VCaP (cell line): ENCODE measurements around the gene AFAP1.
A peak's percentile ranks its signal among the peaks of the same experiment; 100 is the strongest.

Source experiments
- H3K27ac ChIP-seq: fragments of 450-650 bp; 2 replicates; pipeline ENCODE4 v1.5.1; 2017
- CTCF ChIP-seq: fragments of 450-650 bp; conservative IDR thresholded peaks from 2 replicates; pipeline ENCODE4 v1.5.1; 2017; ENCODE audit warnings: mild to moderate bottlenecking, moderate library complexity

Gene AFAP1

DNA sequence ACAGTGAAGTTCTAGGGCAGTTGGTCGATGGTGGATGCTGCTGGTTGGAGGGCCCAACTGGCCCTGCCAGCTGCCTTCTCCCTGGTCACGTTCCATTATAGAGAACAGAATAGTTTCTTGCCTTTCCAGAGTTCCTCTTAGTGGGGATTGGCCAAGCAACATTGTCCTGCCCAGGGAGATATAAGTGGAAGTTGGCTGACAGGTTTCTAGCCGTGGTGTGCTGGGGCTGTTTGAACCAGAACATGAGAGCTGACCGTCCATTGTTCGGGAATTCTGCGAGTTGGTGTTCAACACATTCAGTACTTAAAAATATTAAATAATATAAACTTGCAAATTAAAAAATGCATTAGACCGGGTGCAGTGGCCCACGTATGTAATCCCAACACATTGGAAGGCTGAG is 3.5 kb upstream of the AFAP1 start:
- no peak overlapping the region for H3K27ac ChIP-seq
- no peak for TF ChIP-seq CTCF

GRCh38 chr4:7941965-7942496 is 2.4 kb upstream of the AFAP1 start:
- no peak for TF ChIP-seq CTCF

DNA sequence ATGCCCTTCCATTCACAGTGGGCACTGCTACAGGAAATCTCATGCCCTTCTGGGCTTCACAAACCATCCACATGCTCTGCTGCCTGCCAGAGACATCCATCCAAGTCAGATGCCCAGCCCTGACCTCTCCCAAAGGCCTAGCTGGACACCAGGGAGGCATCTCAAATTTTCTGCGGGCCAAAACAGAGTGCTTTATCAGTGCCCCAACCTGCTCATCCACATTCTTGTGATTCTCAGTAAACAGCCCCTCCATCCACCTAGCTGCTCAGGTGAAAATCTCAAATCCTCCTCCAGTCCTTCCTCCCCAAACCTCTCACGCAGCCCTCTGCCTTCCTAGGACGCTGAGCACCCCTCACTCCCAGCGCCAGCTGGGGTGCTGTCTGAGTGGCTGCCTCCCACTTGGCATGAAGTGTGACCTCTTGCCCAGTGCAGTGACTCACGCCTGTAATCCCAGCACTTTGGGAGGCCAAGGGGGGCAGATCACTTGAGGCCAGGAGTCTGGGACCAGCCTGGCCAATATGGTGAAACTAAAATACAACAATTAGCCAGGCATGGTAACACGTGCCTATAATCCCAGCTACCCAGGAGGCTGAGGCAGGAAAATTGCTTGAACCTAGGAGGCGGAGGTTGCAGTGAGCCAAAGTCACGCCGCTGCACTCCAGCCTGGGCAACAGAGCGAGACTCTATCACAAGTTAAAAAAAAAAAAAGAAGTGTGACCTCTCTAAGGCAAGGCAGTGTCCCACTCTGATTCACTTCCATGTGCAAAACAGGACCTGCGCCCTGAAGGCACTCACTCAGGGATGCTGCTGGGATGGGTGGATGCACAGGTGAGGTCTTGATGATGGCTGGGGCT is 1.7 kb upstream of the AFAP1 start:
- peak overlapping the region; percentile 76 for H3K27ac ChIP-seq
- TF ChIP-seq CTCF = no peak

More at GRCh38 chr4:7941965-7942496, 2.4 kb upstream of the AFAP1 start:
- peak overlapping the region; percentile 76; the same call in 1 of the 2 replicates for H3K27ac ChIP-seq

DNA sequence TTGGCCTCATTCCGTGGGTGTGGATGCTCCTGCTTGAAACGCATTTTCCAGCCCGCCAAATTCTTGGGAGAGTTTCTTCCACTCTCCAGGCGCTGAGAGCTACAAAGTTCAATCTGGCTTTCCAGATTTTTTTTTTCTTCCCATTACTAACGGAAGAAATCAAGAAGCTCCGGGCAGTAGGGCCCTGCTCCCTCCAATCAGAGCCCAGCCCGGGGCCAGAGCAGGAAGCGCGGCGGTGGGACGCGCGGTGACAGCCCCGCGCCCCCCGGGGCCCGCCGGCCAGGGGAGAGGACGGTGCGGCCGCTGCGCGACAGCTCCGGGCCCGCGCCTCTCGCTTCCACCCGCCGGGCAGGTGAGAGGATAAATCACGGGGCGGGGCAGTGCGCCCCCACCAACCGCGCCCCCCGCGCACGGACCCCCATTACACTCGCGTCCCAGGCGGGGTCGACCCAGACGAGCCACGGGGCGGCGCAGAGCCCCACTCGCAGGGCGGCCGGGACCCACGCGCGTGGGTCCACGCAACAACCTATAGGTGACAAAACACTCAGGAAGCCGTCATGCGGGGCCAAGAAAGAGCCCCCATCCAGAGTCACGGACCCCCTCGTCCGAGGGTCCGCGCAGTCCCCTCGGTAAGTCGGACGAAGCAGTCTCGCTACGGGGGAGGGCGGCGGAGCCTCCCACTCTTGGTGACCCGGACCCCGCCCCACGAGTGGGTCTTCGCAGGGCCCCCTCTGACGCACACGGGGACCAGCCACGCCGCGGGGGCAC is 868 bp downstream of the AFAP1 start:
- H3K27ac ChIP-seq = peak overlapping the region; percentile 76

DNA sequence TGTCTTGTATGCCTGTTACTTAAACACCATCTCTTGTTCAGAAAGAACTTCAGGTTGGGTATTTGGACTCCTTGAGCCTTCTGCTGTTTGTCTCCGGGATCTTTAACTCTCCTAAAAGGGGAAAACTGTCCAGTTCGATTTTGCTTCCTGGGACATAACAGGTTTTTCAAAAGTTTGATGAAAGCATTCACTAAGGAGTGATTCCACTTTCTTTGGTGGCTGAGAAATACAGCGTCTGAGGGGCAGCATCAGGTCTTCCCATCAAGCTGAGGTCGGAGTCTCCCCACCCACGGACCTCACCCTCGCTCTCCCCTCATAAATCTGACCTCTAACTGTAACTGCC is 1.4 kb downstream of the AFAP1 start:
- no peak for TF ChIP-seq CTCF
- peak overlapping the region; percentile 76; the same call in 1 of the 2 replicates for H3K27ac ChIP-seq

More for the DNA sequence above, 868 bp downstream of the AFAP1 start:
- no peak for TF ChIP-seq CTCF

DNA sequence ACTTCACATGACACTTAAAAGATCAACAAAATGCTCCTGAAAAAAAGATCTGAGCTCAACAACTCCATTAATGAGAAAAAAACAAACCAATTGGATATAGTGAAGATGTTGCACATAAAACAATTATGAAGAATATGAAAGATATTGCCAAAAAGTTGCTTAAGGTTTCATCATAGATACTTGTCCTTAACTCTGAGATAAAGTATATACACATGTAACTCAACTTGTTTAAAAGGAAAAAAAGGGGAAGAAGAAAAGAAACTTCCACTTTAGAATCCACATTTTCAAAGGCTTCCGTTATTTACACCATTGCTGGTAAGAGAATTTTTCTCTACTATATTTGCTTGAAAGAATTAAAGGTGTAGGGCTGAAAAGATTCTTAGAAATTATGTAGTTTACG is 2.7 kb downstream of the AFAP1 start:
- no peak overlapping the region for H3K27ac ChIP-seq
- TF ChIP-seq CTCF = no peak
